HG02938 (cell line): ENCODE data around the gene CAMSAP2.
"Not testable (repeated sequence)": the region's sequence is repeated elsewhere in the genome, so short reads cannot be mapped to it uniquely, and the experiment has no call there.

Experiments used
- ATAC-seq: cut with Tn5 transposase; IDR thresholded peaks from one replicate; pipeline ENCODE4 v1.9.1; 2021; ENCODE audit warnings: mild to moderate bottlenecking, moderate library complexity; ENCODE audit not compliant: unreplicated experiment

The CAMSAP2 gene

GRCh38 chr1:200780545-200781369, 42.1 kb downstream of the CAMSAP2 start:
- no peak for ATAC-seq

GRCh38 chr1:200783926-200784325, 45.2 kb downstream of the CAMSAP2 start:
- ATAC-seq = no peak

GRCh38 chr1:200784576-200784975, 45.9 kb downstream of the CAMSAP2 start:
- no peak for ATAC-seq

GRCh38 chr1:200786788-200787187, 48.1 kb downstream of the CAMSAP2 start:
- ATAC-seq = no peak

GRCh38 chr1:200787896-200788387, 49.2 kb downstream of the CAMSAP2 start:
- no peak for ATAC-seq

GRCh38 chr1:200791012-200791411, 52.3 kb downstream of the CAMSAP2 start:
- not testable (repeated sequence) for ATAC-seq

- ATAC-seq = no peak
Observed at GRCh38 chr1:200793677-200794076, 55.0 kb downstream of the CAMSAP2 start.

GRCh38 chr1:200794506-200795065, 55.9 kb downstream of the CAMSAP2 start:
- no peak for ATAC-seq

GRCh38 chr1:200795156-200795555, 56.5 kb downstream of the CAMSAP2 start:
- no peak for ATAC-seq

GRCh38 chr1:200802042-200802441, 63.3 kb downstream of the CAMSAP2 start:
- ATAC-seq = no peak

GRCh38 chr1:200802865-200803512, 64.3 kb downstream of the CAMSAP2 start:
- peak; percentile 71 for ATAC-seq

GRCh38 chr1:200805719-200806118, 67.0 kb downstream of the CAMSAP2 start:
- no peak for ATAC-seq

- no peak for ATAC-seq
Observed at GRCh38 chr1:200808846-200809245, 70.2 kb downstream of the CAMSAP2 start.

GRCh38 chr1:200811704-200812103, 73.0 kb downstream of the CAMSAP2 start:
- ATAC-seq = no peak

GRCh38 chr1:200816624-200817224, 78.0 kb downstream of the CAMSAP2 start:
- ATAC-seq = not testable (repeated sequence)

GRCh38 chr1:200818248-200818647, 79.6 kb downstream of the CAMSAP2 start:
- ATAC-seq = no peak

- no peak for ATAC-seq
Observed at GRCh38 chr1:200819726-200820125, 81.0 kb downstream of the CAMSAP2 start.

- no peak for ATAC-seq
Observed at GRCh38 chr1:200831091-200831490, 92.4 kb downstream of the CAMSAP2 start.

- no peak for ATAC-seq
Observed at GRCh38 chr1:200834383-200834782, 95.7 kb downstream of the CAMSAP2 start.

GRCh38 chr1:200836213-200836612, 97.5 kb downstream of the CAMSAP2 start:
- no peak for ATAC-seq

GRCh38 chr1:200837931-200838571, 99.4 kb downstream of the CAMSAP2 start:
- ATAC-seq = no peak
